HG02938 (cell line): Measurements from ENCODE around the gene CMTM1.
A peak's percentile ranks its signal among the peaks of the same experiment; 100 is the strongest.

Experiments
- ATAC-seq: cut with Tn5 transposase; IDR thresholded peaks from one replicate; pipeline ENCODE4 v1.9.1; 2021; ENCODE audit warnings: mild to moderate bottlenecking, moderate library complexity; ENCODE audit not compliant: unreplicated experiment

CMTM1 gene

GRCh38 chr16:66566051-66566901 lies at the start of gene CMTM1:
Gene CMTM1 (plus strand): TSS chr16:66566439. CDS start chr16:66566514, 75 bp downstream.
- ATAC-seq = no peak

GRCh38 chr16:66516509-66516807 lies 49.8 kb upstream of the CMTM1 start:
- ATAC-seq = no peak

GRCh38 chr16:66516808-66517585 lies 49.2 kb upstream of the CMTM1 start:
- ATAC-seq = peak; percentile 98

GRCh38 chr16:66517586-66518263 lies 48.5 kb upstream of the CMTM1 start:
- no peak for ATAC-seq

DNA sequence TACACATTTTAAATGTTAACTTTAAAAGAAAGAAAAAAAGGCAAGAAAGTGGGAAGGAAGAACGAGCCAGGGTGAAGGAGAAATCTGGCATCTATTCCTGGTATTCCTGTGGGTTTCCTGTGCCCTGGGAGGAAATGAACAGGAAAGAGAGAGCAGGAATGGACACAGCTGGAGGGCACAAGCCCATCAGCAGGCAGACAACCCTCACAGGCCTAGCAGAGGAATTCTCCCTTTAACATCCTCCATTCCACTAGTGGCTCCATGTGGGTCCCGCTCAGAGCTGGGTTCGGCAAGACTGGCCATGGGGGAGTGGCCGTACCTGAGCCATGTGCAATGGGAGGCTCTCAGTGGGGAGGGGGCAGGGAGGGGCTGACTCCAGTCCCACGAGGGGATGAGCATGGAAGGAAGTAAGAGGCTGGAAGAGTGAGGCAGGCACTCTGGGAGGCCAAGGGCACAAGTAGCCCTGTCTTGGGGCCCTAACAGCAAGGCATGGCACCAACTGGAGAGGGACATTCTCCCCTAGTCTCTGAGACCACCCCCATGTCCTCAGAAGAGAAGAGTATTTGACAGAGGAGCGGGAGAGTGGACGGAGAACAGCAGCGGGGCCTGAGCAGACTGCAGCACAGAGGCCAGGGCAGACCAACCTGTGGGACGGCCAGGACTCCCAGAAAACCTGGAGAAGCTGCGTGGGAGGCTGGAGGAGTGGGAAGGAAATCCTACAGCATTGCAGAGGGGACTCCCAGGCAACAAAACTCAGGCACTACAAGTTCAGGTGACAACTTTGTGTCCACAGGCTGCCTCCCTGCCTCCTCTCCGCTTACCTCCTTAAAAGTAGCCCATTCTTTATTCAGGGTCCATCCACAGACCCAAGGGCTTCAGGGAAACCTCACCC lies 46.5 kb upstream of the CMTM1 start:
- ATAC-seq = no peak

DNA sequence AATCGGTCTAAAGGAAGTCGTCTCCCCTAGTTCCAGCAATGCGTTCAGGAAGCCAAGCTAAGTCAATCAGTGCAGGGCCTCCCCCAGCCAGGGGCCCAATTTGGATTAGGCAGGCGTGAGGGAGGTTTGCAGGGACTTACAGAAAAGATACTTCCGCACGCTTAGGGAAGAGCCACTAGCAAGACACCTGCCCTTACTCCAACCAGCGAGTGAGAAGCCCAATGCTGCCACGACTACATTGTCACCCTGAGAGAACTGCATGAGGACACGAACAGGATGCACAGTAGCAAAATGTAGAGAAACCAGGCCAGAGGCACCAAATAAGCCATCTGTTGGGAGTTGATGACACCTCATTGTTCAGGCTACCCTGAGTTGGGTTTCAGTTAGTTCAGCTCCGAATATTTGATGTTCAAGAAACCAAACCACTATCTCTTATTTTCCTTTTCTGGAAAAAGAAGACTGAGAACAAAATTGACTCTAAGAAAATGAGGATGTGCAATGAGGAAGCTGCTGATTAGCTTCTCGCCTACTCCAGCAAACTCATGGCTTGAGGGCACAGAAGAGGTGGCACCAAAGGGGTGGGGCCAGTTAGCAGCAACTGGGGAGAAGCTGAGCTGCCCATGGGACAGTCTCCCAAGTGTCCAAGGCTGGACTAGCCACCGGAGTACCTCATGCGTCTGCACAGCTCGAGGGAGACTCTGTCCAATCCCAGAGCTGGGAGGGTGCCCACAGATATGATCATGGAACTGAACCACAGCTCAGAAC lies 45.7 kb upstream of the CMTM1 start:
- no peak for ATAC-seq

- no peak for ATAC-seq
These were observed 45.0 kb upstream of the CMTM1 start for GRCh38 chr16:66521252-66521713.

DNA sequence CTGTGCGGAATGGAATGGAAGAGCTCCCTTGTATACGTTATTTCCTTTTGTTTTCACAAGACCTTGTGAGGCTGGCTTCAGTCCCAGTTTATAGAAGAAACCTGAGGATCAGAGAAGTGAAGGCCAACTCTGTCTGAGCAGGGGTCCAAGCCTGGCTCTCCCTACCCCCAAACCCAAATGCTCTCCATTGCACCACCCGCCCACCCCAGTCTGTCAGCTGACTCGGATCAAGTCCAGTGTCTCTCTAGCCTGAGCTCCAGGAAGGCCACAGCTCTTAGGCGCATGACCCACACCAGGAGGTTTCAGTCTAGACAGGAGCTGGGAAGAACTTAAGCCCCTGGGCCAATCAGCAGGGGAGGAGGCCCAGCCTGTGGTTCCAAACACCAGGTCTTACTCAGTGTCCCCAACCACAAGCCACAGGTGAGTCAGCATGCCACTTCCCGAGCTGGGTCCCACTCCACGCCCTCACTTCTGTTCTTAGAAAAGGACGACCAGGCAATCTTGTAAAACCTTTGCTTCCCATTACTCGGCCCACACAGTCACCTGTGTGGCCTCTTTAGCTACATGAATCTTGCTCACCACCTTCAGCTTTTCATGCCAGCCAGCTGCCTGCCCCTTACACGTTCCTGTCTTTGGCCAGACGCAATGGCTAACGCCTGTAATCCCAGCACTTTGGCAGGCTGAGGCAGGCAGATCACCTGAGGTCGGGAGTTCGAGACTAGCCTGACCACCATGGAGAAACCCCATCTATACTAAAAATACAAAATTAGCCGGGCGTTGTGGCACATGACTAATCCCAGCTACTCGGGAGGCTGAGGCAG lies 44.1 kb upstream of the CMTM1 start:
- no peak for ATAC-seq

GRCh38 chr16:66522816-66523590 lies 43.2 kb upstream of the CMTM1 start:
- ATAC-seq = no peak

DNA sequence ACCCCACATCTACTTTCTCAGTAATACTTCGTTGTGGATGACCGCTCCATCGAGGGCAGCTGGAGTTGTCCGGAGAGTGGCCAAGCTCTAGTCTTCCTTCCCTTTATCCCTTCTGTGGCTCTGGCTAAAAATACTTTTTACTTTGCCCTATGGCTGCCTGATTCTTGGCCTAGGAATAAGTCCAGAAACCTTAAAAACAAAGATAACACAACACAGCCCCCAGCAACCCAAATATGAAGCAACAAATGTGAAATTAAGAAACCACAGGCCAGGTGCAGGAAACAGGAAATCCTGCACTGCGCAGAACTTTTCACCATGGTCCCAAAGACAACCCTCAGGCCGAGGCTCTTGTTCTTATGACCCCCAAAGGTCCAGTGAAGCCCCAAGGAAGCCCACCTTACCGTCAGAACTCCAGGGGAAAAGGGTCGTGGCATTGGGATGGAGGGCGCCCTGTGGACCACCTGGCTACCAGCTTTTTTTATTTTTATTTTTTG lies 42.3 kb upstream of the CMTM1 start:
- ATAC-seq = peak; percentile 50

DNA sequence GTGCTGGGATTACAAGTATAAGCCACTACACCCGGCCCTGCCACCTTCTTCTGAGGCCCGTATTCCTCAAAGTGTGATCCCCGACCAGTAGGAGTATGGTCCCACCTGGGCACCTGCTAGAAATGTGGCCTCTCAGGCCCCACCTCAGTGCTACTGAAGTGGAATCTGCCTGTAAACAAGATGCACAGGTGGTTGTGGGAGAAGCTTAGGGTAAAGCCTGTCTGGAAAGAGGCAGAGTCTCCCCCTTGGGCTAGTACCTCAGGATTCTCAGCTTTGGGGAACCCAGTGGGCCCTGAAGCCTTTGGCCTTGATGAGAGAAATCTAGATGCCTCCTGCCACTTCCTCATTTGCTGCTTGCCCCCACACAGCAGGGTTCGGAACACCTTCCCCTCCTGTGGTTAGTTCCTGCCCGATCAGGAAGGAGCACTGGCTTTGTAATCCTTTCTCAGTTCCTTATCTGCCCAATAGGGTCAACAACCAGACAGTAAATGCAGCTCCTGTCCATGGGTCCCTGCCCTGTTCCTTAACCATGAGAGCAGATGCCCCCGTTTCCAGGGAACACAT lies 41.6 kb upstream of the CMTM1 start:
- peak; percentile 51 for ATAC-seq

- no peak for ATAC-seq
These were observed 40.7 kb upstream of the CMTM1 start for GRCh38 chr16:66525396-66526180.

- ATAC-seq = no peak
These were observed 37.9 kb upstream of the CMTM1 start for GRCh38 chr16:66528294-66528693.

- ATAC-seq = no peak
These were observed 36.8 kb upstream of the CMTM1 start for GRCh38 chr16:66529475-66529874.

GRCh38 chr16:66534376-66534799 lies 31.9 kb upstream of the CMTM1 start:
- no peak for ATAC-seq

- ATAC-seq = no peak
These were observed 29.7 kb upstream of the CMTM1 start for GRCh38 chr16:66536525-66536924.

DNA sequence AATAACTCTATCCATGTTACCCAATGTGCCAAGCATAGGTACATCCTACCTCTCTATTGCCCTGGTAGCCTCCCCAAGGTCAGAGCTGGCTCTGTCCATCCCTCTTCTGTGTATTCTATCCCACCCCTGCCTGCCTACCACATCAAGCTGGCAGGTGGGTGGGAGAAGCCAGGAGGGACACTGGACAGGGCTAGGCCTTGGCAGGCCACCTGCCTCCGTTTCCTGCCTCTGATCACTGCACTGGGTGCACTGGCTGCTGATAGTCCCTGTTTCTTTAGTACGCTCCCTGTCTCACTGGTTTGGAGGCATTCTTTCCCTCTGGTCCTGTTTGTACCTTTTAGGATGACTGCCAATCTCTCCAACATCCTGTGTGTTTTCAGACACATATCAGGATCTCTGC lies 29.0 kb upstream of the CMTM1 start:
- no peak for ATAC-seq
